SK-N-SH treated with all-trans-retinoic acid at 6 μM for 48 hours (cell line): ENCODE measurements around the gene KLC1.

Experiments
- ARNTL ChIP-seq: fragments of 450-650 bp; formaldehyde crosslinking; IDR thresholded peaks from 2 replicates; pipeline ENCODE4 v1.5.0; 2020; ENCODE audit warnings: low read depth, mild to moderate bottlenecking, moderate library complexity, borderline replicate concordance
- BACH2 ChIP-seq: fragments of 250-450 bp; sonication (Bioruptor Pico); IDR thresholded peaks from 2 replicates; pipeline ENCODE4 v1.9.0; 2021; ENCODE audit warnings: mild to moderate bottlenecking, borderline replicate concordance
- CREB5 ChIP-seq: fragments of 250-450 bp; sonication (Bioruptor Pico); IDR thresholded peaks from 2 replicates; pipeline ENCODE4 v1.5.1; 2020; ENCODE audit warnings: low read depth, mild to moderate bottlenecking, moderate library complexity
- ISL1 ChIP-seq: fragments of 250-450 bp; sonication (Bioruptor Pico); IDR thresholded peaks from 2 replicates; pipeline ENCODE4 v2.1.2; 2022; ENCODE audit warnings: mild to moderate bottlenecking, moderate library complexity
- OSR1 ChIP-seq: fragments of 250-450 bp; sonication (Bioruptor Pico); IDR thresholded peaks from 2 replicates; pipeline ENCODE4 v1.8.0; 2022; ENCODE audit warnings: moderate library complexity, mild to moderate bottlenecking, inconsistent platforms
- RARB ChIP-seq: fragments of 250-450 bp; sonication (Bioruptor Pico); IDR thresholded peaks from 2 replicates; pipeline ENCODE4 v1.8.0; 2021; ENCODE audit warnings: mild to moderate bottlenecking, moderate library complexity
- TCF4 ChIP-seq: fragments of 250-450 bp; sonication (Bioruptor Pico); IDR thresholded peaks from 2 replicates; pipeline ENCODE4 v1.8.0; 2021; ENCODE audit warnings: mild to moderate bottlenecking, moderate library complexity, borderline replicate concordance
- TOX ChIP-seq: fragments of 250-450 bp; sonication (Bioruptor Pico); IDR thresholded peaks from 2 replicates; pipeline ENCODE4 v1.8.0; 2021; ENCODE audit warnings: mild to moderate bottlenecking, moderate library complexity, borderline replicate concordance
- ZC3H10 ChIP-seq: fragments of 250-450 bp; sonication (Bioruptor Pico); IDR thresholded peaks from 2 replicates; pipeline ENCODE4 v1.5.1; 2021; ENCODE audit warnings: mild to moderate bottlenecking, moderate library complexity
- ZFP3 ChIP-seq: fragments of 250-450 bp; sonication (Bioruptor Pico); IDR thresholded peaks from 2 replicates; pipeline ENCODE4 v1.5.0; 2020; ENCODE audit warnings: mild to moderate bottlenecking, moderate library complexity
- ZFP30 ChIP-seq: fragments of 450-650 bp; formaldehyde crosslinking; IDR thresholded peaks from 2 replicates; pipeline ENCODE4 v1.5.0; 2022; ENCODE audit warnings: mild to moderate bottlenecking, moderate library complexity
- ZNF565 ChIP-seq: fragments of 450-650 bp; formaldehyde crosslinking; conservative IDR thresholded peaks from 2 replicates; pipeline ENCODE4 v1.5.0; 2020; ENCODE audit warnings: low read depth, mild to moderate bottlenecking, moderate library complexity
- TF ChIP-seq, protein P1 (sequence below): fragments of 250-450 bp; sonication (Bioruptor Pico); IDR thresholded peaks from 2 replicates; pipeline ENCODE4 v1.8.0; 2020; ENCODE audit warnings: mild to moderate bottlenecking, moderate library complexity, borderline replicate concordance

GRCh38 chr14:103738701-103739451 lies 109.9 kb downstream of the KLC1 start:
- TF ChIP-seq RARB (CRISPR knock-in tag) (no peak), ZC3H10 (CRISPR knock-in tag) (no peak), BACH2 (CRISPR knock-in tag) (no peak), CREB5 (CRISPR knock-in tag) (no peak), ARNTL (no peak), ZFP3 (CRISPR knock-in tag) (no peak), TCF4 (no peak), OSR1 (CRISPR knock-in tag) (no peak), ZFP30 (CRISPR knock-in tag) (no peak), TOX (no peak), ISL1 (CRISPR knock-in tag) (no peak), ZNF565 (CRISPR knock-in tag) (no peak)
- TF ChIP-seq, protein P1, sequence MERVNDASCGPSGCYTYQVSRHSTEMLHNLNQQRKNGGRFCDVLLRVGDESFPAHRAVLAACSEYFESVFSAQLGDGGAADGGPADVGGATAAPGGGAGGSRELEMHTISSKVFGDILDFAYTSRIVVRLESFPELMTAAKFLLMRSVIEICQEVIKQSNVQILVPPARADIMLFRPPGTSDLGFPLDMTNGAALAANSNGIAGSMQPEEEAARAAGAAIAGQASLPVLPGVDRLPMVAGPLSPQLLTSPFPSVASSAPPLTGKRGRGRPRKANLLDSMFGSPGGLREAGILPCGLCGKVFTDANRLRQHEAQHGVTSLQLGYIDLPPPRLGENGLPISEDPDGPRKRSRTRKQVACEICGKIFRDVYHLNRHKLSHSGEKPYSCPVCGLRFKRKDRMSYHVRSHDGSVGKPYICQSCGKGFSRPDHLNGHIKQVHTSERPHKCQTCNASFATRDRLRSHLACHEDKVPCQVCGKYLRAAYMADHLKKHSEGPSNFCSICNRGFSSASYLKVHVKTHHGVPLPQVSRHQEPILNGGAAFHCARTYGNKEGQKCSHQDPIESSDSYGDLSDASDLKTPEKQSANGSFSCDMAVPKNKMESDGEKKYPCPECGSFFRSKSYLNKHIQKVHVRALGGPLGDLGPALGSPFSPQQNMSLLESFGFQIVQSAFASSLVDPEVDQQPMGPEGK (CRISPR knock-in tag), result no peak
